ENCODE measurements around the gene CTTN. TPM values are rescaled to one million over a fixed set of nuclear protein-coding genes. Genes with fewer than 3 reads are reported as not detected.

The CTTN gene
- total RNA-seq, 1 donor from 2014 or later, result 71.9 TPM

Other genes starting within 250 kb of the CTTN start
- 9.0 TPM for gene FADD, start 195.2 kb upstream of the CTTN start, total RNA-seq
- gene PPFIA1, start 127.8 kb upstream of the CTTN start, total RNA-seq, result 21.9 TPM